Middle frontal gyrus (tissue), 1 donor: ENCODE data around the gene NHSL2.

Experiments used
- DNase-seq: peaks from one replicate; pipeline ENCODE4 v3.0.0-alpha.2; 2015; ENCODE audit warnings: low spot score; ENCODE audit errors: extremely low spot score

The NHSL2 gene

DNA sequence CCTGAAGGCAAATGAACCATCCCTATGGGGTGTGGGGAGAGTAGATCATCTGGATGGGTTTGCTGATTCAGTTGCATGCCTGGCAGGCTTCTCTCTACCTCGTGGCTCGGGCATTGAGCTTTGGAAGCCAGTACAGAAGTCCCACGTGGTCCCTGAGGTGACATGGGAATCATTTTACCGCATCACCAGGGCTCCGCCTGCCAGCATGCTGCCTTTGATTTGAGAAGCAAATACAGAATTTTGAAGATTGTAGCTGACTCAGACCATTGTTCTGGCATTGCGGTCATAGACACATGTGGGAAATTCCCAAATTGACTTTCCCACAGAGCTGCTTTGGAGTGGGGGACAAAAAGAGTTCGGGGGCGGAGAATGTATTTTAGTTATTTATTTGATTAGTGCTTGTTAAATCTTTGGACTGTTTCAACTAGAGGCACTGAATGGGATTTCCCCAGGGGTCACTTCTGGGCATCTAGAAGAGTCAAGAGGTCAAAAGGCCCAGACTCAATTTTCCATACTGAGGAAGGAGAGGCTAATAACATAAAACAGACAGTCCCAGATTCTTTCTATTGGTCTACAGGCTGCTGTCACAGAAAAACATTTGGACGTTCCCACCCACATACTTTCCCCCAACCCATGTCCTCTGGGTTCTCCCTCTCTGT is 79.3 kb downstream of the NHSL2 start:
- DNase-seq: no peak

- DNase-seq: no peak
Measured at GRCh38 chrX:71990518-71990917, 79.9 kb downstream of the NHSL2 start.

DNA sequence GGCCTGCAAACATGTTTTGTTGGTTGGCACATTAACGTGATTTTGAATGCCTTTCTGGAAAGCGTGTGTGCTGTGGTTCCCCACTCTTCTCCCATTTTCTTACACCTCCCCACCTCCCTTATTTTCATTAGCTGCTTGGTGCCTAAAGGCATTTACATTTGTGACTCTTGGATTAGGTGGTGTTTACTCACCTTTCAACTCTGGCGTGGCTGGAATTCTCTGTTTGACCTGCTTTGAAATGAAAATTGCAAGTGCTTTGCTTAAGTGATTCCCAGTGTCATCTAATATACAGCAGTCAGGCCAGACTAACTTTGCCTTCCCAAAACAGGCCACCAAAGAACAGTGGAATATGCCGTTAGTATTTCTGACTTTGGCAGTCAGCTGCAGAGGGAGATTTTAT is 80.5 kb downstream of the NHSL2 start:
- no peak for DNase-seq

GRCh38 chrX:71992711-71993110 is 82.1 kb downstream of the NHSL2 start:
- no peak for DNase-seq

DNA sequence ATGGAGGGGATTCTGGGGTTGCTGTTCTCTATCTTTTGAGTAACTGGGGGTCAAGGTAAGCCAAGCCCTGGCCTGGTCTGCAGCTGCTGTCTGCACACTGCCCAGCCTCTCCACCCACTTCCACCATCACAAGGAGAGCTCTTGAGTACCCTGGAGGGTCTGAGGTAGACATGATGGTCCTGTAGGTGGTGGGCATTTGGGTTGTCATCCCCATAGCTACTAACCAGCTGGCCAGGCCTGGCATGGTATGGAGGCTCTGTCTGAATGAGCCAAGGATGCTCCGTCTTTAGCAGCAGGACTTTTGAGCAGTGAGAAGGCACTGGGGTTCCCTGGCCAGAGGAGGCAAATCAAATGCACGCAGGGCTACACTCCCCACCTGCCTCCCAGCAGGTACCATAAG is 82.7 kb downstream of the NHSL2 start:
- DNase-seq: no peak

- no peak for DNase-seq
Measured at GRCh38 chrX:71994601-71995000, 84.0 kb downstream of the NHSL2 start.

GRCh38 chrX:71995122-71995521 is 84.5 kb downstream of the NHSL2 start:
- DNase-seq: no peak

DNA sequence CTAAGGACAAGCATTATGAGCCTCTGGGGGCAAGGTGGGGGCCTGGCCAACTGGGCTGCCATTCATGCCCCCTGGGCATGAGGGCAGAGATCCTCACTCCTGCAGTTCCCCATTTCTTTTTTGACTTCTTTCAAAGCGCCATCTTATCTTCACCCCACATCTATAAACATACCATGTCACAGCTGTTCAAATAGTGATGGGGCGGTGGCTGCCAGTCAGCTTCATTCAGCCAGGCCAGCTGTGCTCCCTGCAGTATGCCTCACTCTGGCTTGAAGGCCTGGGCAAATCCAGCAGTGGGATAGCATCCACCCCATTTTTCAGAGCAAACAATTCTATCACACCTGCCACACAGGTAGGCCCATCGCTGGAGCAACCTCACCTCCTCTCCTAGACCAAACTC is 85.5 kb downstream of the NHSL2 start:
- DNase-seq: no peak

DNA sequence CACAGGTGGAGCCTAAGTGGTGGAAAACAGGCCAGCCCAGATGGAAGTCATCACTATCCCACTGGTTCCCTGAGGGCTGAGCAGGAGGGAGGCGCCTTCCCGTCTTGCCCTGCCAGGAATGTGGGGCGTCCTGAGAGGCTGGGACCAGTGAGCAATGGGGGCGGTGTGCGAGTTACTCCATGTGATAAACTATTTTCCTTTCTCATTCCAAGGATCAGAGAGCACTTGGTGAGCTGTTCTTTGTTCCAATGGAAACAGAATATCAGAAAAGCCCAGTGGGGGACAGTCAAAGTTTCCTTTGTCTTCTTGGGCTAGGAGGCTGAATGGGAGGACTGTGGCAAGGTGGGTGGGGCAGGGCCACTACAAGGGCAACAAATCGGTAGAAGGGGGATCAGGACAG is 86.2 kb downstream of the NHSL2 start:
- no peak for DNase-seq

DNA sequence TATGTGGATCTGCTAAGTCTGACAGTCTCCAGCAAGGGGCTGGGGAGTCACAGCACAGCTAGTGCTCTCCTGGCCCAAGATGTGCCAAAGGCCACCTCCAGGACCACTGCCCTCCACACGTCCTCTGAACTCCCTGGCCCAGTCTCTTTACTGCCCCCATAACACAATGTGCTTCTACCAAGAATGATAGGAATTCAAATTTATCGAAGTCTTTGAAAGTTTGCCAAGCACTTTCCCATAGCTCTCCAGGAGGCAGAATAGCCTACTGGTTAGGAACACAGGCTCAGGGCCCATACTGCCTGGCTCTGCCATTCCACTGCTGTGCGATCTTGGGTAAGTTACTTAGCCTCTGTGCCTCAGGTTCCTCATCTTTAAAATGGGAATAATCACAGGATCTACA is 86.7 kb downstream of the NHSL2 start:
- DNase-seq: no peak

GRCh38 chrX:71998836-71999509 is 88.3 kb downstream of the NHSL2 start:
- no peak for DNase-seq

GRCh38 chrX:71999535-71999934 is 88.9 kb downstream of the NHSL2 start:
- DNase-seq: no peak

- DNase-seq: no peak
Measured at GRCh38 chrX:72001471-72001870, 90.8 kb downstream of the NHSL2 start.

DNA sequence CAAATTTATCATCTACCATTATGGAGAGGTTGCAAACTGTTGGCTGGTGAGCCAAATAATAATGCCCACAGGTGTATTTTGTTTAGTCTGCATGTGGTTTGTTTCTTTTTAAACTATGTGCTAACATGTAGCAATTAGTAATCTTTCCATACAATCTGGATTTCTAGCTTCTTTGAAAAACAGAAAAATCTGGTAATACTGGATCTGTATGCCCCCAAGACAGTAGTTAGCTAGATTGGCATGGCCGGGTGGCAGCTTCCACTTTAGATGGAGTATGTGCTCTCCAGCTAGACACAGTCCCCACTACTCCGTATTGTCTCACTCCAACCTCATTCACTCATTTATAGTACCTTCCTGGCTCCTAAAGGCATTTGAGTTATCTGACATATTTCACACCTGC is 91.3 kb downstream of the NHSL2 start:
- DNase-seq: no peak

- DNase-seq: no peak
Measured at GRCh38 chrX:72002875-72003274, 92.2 kb downstream of the NHSL2 start.

GRCh38 chrX:72003811-72004750 is 93.4 kb downstream of the NHSL2 start:
- DNase-seq: no peak

DNA sequence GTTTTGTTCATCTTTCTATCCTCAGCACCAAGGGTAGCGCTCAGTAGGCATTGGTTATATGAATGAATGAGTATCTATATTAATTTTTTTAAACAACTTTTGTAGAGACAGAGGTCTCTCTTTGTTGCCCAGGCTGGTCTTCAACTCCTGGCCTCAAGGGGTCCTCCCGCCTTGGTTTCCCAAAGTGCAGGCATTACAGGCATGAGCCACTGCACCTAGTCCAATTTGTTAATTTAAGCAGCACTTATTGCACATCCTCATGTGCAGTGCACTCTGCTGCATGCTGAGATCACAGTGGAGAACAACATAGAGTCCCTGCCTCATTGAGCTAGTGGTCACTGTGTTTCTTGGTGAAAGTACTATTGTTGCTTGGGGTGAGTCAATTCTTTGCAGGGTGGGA is 94.4 kb downstream of the NHSL2 start:
- DNase-seq: no peak

DNA sequence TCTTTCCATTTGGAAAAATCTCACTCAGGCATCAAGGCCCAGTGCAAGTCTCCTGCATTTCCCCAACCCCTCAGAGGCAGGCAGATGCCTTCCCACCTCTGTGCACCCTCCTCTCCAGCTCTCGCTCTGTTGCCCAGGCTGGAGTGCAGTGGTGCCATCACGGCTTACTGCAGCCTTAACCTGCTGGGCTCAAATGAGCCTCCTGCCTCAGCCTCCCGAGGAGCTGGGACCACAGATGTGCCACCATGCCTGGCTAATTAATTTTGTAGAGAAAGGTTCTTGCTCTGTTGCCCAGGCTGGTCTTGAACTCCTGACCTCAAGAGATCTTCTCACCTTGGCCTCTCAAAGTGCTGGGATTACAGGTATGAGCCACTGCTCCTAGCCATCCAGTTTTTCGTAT is 95.8 kb downstream of the NHSL2 start:
- DNase-seq: no peak

DNA sequence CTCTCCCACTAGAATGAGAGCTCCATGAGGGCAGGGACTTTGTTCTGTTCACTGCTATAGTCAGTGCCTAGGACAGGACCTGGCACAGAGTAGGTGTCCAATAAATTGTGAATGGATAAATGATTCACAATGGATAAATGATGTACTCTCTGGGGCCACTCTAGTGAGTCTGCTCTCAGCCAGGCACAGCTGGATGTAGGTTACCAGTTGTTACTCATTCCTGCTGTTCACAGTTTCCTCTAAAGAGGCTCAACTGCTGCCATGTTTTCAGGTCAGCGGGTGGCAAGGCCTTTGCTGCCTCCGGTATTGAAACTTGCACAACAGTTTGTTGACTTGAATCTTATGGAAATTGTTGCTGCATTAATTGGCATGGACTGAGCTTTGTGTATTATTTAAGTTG is 99.1 kb downstream of the NHSL2 start:
- DNase-seq: no peak

GRCh38 chrX:72011734-72012133 is 101.1 kb downstream of the NHSL2 start:
- DNase-seq: no peak

GRCh38 chrX:72015383-72015782 is 104.7 kb downstream of the NHSL2 start:
- no peak for DNase-seq
